OCI-LY1 (cell line): Measurements from ENCODE around the gene RFX4.

Experiments used
- EZH2 ChIP-seq: fragments of 200-600 bp; sonication (generic), shearing (Covaris generic); IDR thresholded peaks from 2 replicates; pipeline ENCODE4 v1.8.0; 2017; ENCODE audit warnings: borderline replicate concordance, mixed run types, mild to moderate bottlenecking, antibody characterized with exemption, low read length, moderate library complexity, mixed read lengths
- TF ChIP-seq, protein P1 (sequence below): fragments of 200-600 bp; sonication (generic), shearing (Covaris generic); IDR thresholded peaks from 2 replicates; pipeline ENCODE4 v1.5.1; 2017; ENCODE audit warnings: mild to moderate bottlenecking, antibody characterized with exemption, low read length, moderate library complexity, mixed read lengths

DNA sequence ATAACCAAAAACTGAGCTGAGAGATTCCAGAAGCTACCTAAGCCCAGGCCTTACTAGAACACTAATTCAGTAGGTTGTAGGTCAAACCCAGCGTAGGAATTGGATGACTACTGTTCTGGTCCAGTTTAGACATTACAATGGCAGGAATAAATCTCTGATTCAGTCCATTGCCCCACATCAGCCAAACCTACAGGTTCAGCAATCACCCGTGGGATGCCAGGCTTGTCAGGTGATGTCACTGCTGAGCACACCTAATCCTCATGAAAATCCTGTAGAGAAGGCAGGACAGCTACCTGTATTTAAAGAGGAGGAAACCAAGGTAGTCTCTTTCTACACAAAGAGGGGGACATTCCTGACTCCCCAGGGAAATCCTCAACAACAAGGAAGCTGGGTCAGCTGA is 63.7 kb downstream of the RFX4 start:
- TF ChIP-seq, protein P1, sequence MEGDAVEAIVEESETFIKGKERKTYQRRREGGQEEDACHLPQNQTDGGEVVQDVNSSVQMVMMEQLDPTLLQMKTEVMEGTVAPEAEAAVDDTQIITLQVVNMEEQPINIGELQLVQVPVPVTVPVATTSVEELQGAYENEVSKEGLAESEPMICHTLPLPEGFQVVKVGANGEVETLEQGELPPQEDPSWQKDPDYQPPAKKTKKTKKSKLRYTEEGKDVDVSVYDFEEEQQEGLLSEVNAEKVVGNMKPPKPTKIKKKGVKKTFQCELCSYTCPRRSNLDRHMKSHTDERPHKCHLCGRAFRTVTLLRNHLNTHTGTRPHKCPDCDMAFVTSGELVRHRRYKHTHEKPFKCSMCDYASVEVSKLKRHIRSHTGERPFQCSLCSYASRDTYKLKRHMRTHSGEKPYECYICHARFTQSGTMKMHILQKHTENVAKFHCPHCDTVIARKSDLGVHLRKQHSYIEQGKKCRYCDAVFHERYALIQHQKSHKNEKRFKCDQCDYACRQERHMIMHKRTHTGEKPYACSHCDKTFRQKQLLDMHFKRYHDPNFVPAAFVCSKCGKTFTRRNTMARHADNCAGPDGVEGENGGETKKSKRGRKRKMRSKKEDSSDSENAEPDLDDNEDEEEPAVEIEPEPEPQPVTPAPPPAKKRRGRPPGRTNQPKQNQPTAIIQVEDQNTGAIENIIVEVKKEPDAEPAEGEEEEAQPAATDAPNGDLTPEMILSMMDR: no peak
- no peak for TF ChIP-seq EZH2
